ENCODE data around the gene R3HDM4.
A peak's percentile ranks its signal among the peaks of the same experiment; 100 is the strongest.

R3HDM4 gene

DNA sequence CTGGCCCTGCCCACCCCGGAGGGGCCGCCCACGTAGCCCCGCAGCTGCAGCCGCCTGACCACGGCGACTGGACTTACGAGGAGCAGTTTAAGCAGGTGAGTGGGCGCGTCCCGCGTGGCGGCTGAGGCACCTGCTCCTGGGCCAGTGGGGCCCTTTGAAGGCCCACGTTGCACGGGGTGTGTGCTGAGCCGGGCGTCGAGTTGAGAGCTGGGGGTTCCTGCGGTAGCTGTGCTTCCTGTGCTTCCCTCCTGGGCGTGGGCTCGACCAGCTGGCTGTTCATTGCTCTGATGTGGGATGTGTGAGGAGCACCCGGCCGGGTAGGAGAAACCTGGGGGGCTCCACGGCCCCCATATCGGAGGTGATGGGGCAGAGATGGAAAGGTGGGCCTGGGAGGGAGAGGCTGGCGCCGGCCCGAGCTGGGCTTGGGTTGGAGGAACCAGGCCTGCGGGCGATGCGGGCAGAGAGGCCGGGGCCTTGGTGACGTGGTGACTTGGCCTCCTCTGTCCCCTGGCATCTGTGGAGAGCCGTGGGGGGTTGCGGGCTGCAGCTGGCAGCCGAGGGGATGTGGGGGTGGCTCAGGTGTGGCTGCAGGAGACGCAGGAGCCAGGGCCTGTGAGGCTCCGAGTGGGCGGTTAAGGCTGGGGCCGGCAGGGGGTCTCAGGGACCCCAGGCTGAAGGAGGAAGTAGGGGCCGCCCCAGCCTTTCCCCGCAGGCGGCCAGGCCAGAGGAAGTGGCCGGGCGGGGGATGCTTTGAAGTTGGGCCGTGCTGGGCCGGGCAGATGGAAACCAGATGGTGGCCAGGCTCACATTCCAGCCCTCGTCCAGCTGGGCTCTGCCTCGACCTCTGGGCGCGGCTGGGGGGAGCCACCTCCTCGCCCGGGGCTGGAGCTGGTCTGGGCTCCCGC is 19.9 kb upstream of the R3HDM4 start:
- peak in 1 of 10 donors; percentile 81 for DNase-seq

DNA sequence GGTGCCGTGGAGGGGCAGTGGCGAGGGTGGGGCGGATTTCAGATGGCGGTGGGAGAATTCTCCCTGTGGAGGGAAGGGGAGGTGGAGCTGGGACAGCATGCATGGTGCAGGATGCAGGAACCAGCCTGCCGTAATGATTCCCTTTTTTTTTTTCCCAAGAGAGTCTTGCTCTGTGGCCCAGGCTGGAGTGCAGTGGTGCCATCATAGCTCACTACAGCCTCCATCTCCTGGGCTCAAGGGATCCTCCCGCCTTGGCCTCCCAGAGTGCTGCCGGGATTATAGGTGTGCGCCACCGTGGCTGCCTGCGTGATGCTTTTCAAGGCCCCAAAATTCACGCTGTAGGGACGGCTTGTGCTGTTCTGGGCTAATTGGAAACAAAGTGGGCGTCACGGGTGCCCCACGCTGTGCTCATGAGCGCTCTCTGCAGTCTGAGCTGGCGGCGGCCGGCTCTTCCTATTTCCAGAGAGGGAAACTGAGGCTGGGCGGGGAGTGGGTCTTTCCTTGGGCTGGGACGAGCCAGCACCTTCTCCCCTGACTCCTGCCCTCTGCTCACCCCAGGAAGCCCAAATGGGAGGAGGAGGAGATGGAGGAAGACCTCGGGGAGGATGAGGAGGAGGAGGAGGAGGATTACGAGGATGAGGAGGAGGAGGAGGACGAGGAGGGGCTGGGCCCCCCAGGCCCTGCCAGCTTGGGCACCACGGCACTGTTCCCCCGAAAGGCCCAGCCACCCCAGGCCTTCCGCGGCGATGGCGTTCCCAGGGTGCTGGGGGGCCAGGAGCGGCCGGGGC is 19.0 kb upstream of the R3HDM4 start:
- intact Hi-C loops (cut with DNase I), result no loop called here
- DNase-seq, result no peak

More for the DNA sequence above, 19.9 kb upstream of the R3HDM4 start:
- intact Hi-C loops (cut with DNase I), result no loop called here

DNA sequence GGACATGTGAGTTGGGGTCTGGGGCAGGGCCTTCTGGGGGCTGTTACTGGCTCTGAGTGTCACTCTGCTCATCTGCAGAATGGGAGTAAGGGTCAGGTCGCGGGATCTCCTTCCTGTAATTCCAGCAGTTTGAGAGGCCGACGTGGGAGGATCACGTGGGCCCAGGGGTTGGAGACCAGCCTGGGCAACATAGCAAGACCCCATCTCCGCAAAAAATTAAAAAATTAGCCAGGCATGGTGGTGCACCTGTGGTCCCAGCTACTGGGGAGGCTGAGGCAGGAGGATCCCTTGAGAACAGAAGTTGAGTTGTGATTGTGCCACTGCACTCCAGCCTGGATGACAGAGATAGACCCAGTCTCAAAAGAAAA is 16.9 kb upstream of the R3HDM4 start:
- no peak for DNase-seq
- intact Hi-C loops (cut with DNase I), result loop anchor here (10.0 kb wide), 1 partner anchor 265 kb away; the partner anchor contains the start of gene RNF126

DNA sequence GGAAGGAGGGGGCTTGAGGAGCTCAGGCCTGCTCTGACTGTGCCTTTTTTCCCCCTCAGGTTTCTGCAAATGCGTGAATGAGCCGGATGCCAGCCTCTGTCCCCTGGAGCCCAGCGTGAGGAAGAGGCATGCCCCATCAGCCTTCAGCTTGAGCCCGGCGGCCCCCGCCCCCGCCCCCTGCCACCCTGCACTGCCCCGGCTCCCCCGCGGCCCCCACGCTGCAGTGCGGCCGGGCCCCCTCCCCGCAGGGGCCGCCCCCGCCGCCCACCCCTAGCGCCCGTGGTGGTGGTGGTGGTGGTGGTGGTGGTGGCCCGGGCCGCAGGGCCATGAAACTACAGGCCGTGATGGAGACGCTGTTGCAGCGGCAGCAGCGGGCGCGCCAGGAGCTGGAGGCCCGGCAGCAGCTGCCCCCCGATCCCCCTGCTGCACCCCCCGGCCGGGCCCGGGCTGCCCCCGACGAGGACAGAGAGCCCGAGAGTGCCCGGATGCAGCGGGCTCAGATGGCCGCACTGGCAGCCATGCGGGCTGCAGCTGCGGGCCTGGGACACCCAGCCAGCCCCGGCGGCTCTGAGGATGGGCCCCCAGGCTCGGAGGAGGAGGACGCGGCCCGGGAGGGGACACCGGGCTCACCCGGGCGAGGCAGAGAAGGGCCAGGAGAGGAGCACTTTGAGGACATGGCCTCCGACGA is 16.3 kb upstream of the R3HDM4 start:
- intact Hi-C loops (cut with DNase I), result loop anchor here (10.0 kb wide), 1 partner anchor 265 kb away; the partner anchor contains the start of gene RNF126

DNA sequence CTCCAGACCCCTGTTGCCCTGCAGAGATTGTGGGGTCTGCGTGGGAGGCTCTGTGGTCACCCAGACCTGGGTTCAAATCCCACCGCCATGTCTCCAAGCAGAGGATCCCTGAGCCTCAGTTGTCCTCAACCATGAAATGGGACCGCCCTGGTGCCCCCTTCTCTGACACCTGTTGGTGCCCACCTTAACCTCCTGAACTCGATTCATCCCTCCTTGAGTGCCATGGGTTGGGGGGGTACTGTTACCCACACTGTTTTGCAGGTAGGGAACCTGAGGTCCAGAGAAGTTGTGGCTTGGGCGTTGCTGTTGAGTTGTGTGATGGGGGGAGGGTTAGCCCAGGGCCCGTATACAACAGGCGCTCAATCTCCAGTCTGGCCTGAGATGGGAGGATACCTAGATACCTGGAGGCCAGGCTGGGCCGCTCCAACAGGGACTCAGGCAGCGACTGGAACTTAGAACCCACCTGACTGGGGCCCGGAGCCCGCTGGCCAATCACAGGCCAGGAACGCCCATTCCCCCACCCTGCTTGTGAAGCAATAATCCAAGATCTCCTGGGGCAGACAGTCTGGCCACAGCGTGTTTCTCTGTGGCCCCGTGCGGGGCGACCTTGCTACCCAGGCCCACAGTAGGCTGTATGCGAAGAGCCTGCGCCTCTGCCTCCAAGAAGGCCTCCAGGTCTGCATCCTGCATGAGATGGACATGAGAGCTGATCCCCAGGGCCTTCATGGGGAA is 15.6 kb upstream of the R3HDM4 start:
- DNase-seq, result no peak
- intact Hi-C loops (cut with DNase I), result loop anchor here (10.0 kb wide), 1 partner anchor 264 kb away; the partner anchor contains the start of gene RNF126

More for the DNA sequence above, 16.3 kb upstream of the R3HDM4 start:
- no peak for DNase-seq

DNA sequence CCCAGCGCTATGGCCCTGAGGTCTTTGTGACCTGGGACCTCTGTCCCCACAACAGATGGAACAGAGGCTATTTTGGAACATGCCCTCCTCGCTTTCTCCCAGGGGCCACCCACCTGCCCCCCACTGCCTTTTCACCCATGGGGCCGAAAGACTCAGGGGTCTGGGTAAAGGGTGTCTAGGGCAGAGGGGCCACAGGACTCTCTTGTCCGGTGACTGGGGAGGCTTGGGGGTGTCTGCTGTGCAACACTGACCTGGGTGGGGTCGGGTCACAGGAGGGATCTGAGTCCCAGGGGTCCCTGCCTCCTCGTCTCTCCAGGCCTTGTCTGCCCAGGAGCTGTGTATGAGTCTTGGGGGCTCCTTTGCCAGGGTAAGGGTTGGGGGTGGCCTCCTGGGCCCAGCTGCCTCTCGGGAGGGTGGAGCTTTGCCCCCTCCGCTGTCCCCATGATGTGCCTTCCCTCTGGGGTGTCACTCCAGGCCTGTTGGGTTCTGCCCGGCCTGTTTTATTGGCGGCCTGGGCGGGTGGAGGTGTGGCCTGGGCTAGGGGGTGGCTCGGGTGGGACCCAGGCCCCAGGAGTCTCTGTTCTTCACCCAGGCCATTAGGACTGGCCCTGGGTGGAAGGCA is 14.9 kb upstream of the R3HDM4 start:
- DNase-seq, result no peak
- intact Hi-C loops (cut with DNase I), result loop anchor here (10.0 kb wide), 1 partner anchor 263 kb away; the partner anchor contains the start of gene RNF126

DNA sequence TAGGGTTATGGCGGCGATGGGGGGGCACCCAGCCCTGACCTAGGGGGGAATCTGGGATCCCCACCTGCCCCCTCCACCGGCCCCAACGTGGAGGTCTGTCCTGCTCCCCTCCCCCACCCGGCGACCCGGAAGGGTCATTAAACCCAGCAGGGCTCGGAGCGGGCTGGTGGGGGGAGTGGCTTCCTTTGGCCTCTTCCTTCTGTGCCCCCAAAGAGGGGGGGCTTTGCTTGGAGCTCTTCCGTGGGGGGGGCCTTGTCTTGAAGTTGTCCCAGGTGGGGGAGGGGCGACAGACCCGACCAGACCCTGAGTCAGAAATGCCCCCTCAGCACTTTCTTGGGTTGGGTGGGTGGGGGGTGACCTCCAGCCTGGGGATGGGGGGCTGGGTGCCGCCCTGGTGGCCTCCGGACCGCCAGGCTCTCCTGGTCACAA is 14.3 kb upstream of the R3HDM4 start:
- no peak for DNase-seq
- intact Hi-C loops (cut with DNase I), result loop anchor here (10.0 kb wide), 1 partner anchor 263 kb away; the partner anchor contains the start of gene RNF126

DNA sequence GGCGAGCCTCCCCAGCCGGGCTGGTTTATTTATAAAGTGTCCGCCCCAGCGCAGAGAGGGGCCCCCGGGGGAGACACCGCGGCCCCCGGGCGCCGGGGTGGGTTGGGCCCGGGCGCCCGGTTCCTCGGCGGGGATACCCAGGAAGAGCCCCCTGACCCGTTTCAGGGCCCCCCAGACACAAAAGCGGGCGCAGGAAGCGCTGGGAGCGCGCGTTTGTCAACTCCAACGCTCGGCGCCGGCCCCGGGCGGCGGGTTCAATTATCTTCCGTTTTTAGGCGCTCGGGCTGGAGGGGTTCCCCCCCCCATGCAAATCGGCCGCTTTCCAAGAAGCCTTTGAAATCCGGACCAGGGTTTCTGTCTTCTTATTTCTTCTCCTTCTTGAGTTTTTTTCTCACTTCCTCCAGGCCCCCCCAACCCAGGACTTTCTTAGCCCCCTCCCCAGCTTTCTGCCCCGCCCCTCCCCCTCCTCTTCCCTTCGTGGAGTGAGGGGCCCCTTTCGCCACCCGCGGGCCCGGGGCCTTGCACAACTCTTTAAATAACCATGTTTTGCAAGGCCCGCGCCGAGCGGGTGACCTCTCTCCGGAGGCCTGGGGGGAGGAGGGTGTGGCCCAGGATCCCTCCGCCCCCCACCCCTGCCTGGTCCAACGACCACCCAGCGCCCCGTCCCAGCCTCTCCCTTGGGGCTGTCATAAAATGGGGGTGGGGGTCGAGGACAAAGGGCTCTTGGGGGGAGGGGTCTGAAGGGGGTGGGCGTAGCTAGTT is 13.8 kb upstream of the R3HDM4 start:
- DNase-seq, result no peak
- intact Hi-C loops (cut with DNase I), result loop anchor here (10.0 kb wide), 1 partner anchor 262 kb away; the partner anchor contains the start of gene RNF126

DNA sequence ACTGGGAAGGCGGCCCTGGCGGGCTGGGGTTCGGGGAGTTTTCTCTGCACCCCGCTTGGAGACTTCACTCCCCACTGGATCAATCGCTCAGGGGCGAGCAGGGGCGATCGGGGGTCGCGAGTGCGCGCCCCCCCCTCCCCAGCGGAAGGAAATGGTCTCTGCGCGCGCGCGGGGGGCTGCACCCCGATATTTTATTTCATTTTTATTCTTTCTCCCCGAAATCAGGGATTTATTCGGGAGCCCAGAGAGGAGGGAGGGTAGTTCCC is 13.2 kb upstream of the R3HDM4 start:
- intact Hi-C loops (cut with DNase I), result loop anchor here (10.0 kb wide), 1 partner anchor 261 kb away; the partner anchor contains the start of gene RNF126
- DNase-seq, result no peak

DNA sequence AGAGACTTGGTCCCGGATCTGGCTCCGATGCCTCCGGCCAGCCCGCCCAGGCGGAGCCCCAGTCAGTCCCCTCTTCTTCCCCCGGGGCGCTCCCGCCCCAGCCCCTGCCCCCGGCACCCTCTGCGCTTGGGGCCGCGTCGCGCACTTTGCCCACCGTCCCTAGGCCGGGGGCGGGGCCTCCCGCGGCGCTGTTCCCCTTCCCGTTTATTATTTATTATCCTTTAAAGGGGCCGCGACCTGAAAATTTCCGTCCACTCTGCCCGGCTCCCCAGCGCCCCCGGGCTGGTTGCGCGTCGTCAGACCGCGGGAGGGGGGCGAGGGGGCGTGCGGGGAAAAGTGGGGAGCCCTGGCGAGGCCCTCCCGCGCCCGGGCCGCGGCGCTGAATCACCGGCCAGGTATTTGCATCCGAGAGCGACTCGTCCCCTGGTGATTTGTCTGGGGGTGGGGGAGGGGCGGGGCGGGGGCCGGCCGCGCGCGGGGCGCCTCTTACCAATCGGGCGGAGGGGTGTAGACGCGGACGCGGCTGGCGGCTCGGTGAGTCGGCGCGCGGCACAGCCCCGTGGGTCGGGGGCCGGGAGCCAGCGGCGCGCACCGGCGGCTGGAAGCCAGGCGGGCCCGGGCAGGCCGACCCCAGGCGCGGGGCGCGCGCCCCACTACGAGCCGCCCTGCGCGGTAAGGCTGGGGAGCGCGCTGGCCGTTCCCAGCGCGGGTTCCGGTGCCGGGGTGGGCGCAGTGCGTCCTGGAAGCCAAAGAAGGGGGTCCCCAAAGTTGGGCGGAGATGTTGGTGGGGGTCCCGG is 12.7 kb upstream of the R3HDM4 start, which contains the start of gene ARID3A:
TSS of gene ARID3A (plus strand) at position 510 of the 797 bp plus-strand sequence. CDS start 3,494 bp downstream, outside the sequence.
- intact Hi-C loops (cut with DNase I), result loop anchor here (10.0 kb wide), 1 partner anchor 261 kb away; the partner anchor contains the start of gene RNF126
- peak; percentile 63 to 97 (median 76) for DNase-seq

DNA sequence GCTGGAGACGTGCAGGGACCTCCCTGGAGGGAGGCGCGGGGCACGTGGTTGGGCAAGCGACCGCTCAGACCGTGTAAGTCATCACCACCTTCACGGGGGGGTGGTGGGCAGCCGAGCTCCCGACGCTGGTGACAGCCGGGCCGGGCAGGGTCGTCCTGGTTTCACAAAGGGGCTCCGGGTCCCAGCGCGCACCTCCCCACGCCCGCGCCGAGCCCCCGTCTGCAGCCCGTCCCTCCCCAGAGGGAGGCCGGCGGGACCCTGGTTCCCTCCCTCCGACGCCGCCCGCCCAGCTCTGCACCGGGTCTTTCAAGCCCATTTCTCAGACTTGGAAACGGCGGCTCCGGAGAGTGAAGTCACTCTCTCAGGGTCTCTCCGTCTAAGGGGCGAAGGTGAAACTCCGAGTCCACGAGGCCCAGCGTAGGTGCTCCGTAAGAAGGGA is 12.1 kb upstream of the R3HDM4 start:
- intact Hi-C loops (cut with DNase I), result loop anchor here (10.0 kb wide), 1 partner anchor 260 kb away; the partner anchor contains the start of gene RNF126
- DNase-seq, result peak in 1 of 10 donors; percentile 58

DNA sequence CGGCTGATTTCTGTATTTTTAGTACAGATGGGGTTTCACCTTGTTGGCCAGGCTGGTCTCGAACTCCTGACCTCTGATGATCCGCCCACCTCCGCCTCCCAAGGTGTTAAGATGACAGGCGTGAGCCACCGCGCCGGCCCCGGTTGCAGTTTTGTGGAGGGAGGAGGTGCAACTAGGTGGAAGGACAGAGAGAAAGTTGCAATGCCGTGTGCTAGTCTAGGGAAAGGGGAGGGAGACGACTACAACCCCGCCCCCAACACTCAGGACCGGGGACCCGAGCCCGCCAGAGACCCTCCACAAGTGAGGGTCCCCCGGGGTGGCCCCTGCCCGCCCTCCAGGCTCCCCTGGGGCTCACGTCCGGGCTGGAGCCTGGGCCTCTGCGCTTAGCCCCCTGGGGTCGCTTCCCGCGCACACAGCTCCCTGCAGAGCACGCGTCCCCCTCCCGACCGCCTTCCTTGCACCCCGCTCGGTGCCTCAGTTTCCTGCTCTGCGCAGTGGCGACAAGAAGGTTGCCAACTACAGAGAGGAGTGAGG is 11.6 kb upstream of the R3HDM4 start:
- no peak for DNase-seq
- intact Hi-C loops (cut with DNase I), result loop anchor here (10.0 kb wide), 1 partner anchor 260 kb away; the partner anchor contains the start of gene RNF126

DNA sequence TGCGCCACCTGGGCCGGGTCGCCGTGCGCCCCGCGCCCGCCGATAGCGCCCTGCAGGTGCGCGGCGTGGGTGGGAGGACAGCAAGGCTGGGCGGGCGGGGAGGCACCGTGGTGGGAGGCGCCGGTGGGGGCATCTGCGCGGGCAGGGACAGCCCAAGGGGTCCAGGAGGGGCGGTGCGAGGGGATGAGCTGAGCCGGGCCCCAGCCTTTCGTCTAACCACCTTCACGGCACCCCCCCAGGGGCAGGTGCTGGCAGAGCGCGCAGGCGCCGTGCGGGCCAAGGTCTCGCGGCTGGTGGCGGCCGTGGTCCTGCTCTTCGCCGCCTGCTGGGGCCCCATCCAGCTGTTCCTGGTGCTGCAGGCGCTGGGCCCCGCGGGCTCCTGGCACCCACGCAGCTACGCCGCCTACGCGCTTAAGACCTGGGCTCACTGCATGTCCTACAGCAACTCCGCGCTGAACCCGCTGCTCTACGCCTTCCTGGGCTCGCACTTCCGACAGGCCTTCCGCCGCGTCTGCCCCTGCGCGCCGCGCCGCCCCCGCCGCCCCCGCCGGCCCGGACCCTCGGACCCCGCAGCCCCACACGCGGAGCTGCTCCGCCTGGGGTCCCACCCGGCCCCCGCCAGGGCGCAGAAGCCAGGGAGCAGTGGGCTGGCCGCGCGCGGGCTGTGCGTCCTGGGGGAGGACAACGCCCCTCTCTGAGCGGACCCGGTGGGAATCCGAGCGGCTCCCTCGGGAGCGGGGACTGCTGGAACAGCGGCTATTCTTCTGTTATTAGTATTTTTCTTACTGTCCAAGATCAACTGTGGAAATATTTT is 7.2 kb upstream of the R3HDM4 start:
- intact Hi-C loops (cut with DNase I), result loop anchor here (2.0 to 10.0 kb wide), 2 partner anchors 57 to 255 kb away; partner anchors contain the start of gene RNF126

DNA sequence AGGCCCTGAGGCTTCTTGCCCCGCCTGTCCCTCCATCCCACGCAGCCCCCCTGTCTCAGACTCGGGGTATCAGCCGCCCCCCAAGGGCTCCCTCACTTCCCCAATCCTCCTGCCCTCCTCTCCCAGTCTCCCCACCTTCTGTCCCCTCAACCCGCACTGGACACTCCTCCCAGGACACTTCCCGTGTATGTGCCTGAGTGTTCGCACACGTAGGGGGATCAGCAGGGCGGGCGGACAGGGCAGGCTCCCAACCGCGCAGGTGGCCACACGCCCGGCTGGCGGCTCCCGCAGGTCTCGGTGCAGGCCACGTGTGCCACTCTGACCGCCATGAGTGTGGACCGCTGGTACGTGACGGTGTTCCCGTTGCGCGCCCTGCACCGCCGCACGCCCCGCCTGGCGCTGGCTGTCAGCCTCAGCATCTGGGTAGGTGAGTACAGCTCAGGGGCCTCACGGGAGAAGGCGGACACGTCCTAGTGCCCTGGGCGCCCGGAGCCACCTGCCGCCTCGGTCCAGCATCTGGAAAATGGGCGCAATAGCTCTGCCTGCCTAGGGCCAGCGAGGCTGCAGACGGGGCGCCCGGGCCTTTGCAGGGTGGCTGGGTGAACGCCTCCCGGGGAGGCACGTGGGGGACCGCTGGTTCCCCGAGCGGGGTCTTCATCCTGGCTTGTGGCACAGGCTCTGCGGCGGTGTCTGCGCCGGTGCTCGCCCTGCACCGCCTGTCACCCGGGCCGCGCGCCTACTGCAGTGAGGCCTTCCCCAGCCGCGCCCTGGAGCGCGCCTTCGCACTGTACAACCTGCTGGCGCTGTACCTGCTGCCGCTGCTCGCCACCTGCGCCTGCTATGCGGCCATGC is 6.4 kb upstream of the R3HDM4 start:
- intact Hi-C loops (cut with DNase I), result loop anchor here (2.0 to 10.0 kb wide), 3 partner anchors 57 to 255 kb away; partner anchors contain the start of gene RNF126
- peak in 1 of 10 donors; percentile 77 for DNase-seq

More for the DNA sequence above, 7.2 kb upstream of the R3HDM4 start:
- DNase-seq, result peak in 1 of 10 donors; percentile 79

Measured in posterior cingulate gyrus (tissue), 11 donors.